RPMI7951 (cell line): ENCODE data around the gene CLEC3A. TPM values are rescaled to one million over a fixed set of nuclear protein-coding genes. Genes with fewer than 3 reads are reported as not detected.
A peak's percentile ranks its signal among the peaks of the same experiment; 100 is the strongest.
"Not testable (repeated sequence)": the region's sequence is repeated elsewhere in the genome, so short reads cannot be mapped to it uniquely, and the experiment has no call there.

Source experiments
- DNase-seq: peaks from one replicate; pipeline ENCODE4 v3.0.0-alpha.2; 2012; ENCODE audit warnings: low read depth
- total RNA-seq: library from RNA; depleted of rRNA; stranded (reverse); fragments of >200 nt; shearing (Covaris generic); gene quantifications from 2 replicates; pipeline ENCODE4 v1.2.3, GENCODE V29; 2014; rRNA removed

CLEC3A gene
- total RNA-seq, 1 experiment from 2014 or later = not detected

DNA sequence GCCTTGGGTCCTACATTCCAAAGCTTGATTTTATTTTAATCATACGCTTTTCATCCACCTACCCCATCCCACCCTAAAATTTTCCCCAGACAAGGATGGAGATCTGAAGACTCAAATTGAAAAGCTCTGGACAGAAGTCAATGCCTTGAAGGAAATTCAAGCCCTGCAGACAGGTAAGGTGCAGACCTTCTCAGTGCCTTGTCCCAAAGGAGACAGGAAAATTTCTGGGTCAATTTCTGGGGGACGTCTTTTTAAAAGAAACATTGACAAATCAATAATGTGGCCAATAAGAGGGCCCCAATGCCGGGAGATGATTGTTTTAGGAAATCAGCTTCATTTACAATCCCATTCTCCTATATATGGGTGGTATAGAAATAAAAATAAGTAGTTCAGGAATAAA, 5.7 kb downstream of the CLEC3A start:
- DNase-seq = no peak

DNA sequence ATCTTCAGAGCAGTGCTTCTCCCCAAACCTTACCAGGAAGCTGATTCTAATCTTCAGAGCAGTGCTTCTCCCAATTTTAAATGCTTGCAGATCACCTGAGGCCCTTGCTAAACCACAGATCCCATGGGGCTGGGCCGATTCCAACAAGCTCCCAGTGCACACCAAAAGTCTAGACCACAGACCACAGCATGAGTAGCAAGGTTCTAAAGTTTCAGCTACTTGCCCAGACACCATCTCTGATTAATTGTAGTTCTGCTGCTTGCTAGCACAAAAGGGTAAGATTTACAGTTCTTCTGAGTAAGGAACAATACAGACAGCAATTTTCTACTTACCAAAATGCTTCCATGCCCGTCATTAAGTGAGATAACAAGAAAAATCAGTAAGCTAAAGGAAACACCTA, 12.2 kb downstream of the CLEC3A start:
- DNase-seq = peak; percentile 56

DNA sequence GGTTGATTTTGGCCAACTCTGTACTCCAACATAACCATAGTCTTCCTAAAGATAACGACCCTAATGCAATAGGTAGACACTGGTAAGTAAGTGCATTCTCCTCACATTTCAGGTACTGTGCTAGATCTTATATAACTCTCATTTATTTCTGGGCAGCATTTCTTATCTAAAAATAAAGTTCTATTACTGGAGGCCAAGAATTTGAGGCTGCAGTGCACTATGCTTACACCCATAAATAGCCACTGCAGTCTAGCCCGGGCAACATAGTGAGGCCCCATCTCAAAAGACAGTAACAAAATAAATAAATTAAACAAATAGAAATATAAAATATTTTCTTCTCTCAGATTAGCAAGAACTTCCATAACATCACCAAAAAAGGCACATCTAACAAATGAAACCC, 12.7 kb downstream of the CLEC3A start:
- DNase-seq = no peak

DNA sequence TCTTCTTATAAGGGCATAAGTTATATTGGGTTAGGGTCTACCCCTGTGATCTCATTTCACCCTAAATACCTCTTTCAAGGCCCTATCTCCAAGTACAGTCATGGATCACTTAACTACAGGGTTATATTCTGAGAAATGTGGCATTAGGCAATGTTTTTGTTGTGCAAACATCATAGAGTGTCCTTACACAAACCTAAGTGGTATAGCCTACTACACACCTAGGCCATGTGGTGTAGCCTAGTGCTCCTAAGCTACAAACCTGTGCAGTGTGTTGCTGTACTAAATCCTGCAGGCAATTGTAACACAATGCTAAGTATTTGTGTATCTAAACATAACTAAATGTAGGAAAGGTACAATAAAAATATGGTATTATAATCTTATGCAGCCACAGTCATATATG, 18.0 kb downstream of the CLEC3A start:
- no peak for DNase-seq

DNA sequence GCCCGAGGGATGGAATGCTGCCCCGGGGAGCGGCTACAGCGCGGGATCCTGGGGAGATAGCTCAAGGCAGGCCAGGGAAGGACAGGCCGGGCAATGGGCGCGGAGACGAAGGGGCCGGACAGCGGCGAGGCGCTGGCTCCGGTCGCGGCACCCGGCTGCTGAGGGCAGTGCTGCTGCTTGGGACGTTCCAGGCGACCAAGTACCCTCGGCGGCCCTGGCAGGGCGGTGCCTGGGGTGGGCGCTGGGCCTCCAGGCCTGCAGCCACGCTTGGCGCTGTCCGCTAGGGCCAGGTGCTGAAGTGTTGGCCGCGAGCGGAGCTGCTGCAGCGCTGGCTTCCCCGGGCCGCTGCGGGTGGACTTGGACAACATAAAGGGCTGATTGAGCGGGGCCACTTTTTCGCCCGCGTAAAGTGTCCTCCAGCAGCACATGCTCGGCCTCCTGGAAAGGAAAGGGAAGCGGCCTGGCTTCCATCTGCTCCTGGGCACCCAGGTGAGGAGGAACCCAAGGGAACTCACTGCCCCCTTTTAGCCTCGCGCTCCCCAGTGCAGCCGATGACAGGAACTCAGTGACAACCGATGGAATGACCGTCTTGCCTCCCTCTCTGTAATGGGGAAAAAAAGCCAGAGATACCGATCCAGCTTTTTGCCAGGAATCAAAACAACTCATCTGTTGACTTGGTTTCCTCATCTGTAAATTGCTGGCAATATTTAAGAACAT, 23.7 kb downstream of the CLEC3A start:
- DNase-seq = peak; percentile 61

DNA sequence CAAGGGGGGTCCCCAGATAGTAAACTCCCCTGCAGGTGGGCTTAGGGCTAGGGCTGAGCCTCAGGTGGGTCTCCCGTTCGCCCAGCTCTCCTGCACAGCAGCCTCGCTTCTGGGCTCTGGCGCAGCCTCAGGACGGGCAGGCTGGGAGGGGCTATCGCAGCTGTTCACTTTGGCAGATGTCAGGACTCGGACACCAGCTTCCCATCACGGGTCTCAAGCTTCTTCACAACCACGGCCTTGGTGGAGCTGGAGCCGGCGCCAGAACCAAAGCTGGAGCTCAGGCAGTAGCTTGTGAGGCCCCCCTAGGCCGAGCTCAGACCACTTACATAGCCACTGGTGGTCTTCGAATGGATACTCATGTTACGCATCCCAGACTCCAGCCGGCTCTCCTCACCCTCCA, 26.0 kb downstream of the CLEC3A start:
- no peak for DNase-seq

DNA sequence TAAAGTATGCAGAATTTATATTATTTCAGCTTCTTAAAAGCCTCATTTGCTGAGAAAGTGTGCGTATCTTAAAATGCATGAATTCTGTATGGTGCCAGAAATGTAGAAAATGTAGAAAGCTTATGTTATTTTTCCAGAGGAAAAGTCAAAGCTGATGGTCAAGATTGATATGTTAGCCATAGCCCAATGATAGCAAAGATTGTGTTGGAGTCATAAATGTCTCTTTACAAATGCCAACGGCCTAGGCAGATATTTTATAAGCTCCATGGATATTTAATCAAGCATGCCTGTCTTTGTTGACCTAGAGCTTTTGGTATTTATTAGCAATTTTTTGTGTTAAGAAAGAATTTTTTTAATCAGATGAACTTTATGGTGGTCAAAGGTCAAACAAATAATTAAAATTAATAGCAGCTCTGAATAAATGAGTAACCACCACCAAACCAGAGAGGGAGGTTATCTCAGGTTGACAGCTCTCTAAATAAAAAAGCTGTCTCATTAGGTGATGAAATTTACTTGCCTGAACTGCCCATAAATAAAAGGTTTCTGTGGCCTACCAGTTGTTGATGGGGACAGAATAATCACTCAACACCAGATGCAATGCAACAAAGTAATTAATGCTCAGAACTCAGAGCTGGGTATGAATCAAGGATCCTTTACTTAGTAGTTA, 28.5 kb downstream of the CLEC3A start:
- DNase-seq = no peak

DNA sequence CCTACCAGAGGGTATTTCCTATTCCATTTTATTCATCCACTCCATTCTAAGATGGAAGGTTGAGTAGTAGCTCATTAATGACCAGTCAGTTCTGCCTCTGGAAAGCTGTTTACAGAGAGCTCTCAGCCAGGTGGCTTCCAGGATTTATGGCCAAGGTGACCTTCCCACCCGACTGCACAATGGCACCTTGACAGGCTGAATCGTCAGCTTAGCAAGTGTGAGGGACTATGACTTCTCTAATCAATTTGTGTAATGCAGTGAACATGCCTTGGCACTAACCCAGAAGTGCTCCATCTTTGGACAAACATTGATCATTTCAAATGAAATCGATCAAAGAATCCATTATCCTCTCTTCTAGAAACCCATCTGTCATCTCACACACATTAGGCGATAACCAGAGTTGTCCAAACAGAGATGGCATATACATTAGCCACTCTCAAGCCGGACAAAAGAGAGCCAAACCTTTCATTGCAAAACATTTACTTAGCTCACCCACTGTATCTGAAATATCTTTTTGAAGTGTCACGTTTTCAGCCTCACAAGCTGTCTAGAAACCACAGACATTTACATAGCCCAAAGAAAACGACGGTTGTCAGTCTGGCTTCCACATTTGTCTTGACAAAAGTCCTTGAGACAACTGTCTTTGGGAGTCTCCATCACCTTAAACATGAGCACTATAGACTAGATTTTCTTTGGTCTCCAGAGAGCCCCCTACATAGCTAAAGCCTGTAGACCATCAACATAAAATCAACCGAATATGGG, 35.6 kb downstream of the CLEC3A start:
- no peak for DNase-seq

DNA sequence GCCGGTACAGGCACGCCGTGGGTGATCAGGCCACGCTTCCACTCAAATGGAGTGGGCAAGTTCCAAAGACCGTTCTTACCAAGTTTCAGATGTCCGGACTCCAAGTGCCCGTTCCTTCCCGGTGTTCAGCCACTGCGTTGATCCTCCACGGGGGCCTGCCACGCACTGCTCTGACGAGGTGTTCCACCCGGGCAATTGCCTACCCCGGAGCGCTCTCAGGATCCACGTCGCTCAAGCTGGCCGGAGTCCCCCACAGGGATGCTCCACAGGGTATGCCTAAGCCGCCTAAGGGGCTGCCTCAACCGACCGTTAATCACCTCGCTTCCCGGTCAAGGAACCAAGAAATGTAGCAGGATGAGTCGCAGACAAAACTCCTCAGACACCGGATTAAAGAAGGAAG, 37.5 kb downstream of the CLEC3A start:
- not testable (repeated sequence) for DNase-seq

DNA sequence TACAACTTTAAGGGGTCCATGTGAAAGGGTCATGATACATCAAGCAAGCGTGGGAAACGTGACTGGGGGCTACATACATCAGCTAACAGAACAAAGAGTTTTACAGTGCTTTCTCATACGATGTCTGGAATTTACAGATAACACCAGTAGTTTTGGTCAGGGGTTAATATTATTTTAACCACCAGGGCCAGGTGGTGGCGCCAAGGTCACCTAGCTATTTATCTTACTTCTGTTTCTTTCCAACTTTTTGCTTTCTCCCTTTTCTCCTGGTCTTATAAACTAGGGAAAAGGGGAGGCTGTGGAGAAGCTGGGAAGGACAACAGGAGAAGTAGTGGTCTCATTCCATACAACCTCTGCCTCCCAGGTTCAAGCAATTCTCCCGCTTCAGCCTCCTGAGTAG, 37.9 kb downstream of the CLEC3A start:
- DNase-seq = no peak

DNA sequence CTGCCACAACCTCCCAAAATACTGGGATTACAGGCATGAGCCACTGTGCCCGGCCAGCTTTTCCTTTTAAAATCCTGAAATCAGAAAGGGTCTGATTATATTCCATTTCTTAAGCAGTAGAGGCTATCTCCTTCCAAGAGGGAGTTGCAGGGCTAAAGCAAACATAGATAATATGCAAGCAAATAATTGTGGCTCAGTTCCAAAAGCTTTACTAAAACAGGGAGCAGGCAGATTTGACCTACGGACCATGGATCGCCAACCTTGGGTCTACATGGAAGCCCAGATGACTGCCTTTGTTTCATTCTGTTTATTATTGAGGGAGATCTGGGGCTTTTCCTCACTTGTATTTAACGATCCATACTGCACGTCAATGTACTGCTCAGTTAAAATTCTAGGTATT, 38.5 kb downstream of the CLEC3A start:
- DNase-seq = no peak

DNA sequence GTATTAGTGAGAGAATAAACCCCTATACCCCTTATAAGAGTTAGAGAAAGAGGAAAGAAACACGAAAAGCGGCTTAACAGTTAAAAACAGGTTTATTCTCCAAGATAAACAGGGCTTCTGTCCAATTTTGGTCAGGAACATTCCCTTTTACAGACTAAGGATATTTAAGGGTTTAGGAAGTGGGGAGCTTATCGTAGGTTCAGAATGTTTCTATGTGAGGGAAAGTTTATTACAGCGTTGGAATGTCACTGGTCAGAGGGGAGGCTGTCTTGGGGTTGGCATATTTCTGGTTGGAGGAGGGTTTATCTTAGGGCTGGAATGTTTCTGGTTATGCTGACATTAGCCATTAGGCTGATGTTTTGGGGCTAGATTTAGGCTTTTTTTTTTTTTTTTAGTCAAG, 43.0 kb downstream of the CLEC3A start:
- DNase-seq = no peak

DNA sequence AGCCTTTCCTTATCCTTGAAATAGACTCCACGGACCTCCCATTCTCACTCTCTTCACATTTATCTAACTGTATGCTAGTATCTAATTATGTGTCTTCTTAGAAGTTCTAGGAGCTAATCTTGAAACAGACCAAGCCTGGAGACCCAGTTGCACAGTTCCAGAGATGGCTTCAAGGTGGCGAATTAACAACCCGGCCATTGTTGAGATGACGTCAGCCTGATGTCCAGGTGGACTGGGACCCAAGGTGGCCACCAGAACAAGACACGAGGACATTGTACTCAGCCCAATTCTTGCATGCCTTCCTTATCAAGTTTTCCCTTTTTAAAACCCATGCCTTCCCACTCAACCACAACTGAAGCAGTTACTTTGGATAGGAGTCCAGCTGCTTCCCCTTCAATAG, 47.6 kb downstream of the CLEC3A start:
- no peak for DNase-seq

DNA sequence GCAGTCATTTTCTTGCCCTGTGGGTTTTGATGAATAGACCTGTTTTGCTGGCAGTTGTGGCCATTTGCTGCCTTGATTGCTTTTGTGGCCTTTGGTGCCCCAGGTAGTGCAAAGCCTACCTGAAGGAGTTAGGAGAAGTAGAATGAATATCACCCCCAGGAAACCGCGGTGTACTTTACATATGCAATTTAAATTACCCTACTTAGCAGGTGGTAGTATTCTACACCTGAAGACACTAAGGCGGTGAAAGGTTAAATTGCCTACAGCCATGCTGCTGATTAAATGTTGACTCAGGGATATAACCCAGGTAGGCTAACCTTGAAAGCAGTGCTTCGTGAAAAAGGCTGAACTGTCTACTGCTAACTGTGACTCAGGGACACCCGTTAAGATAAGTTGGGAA, 49.9 kb downstream of the CLEC3A start:
- no peak for DNase-seq

DNA sequence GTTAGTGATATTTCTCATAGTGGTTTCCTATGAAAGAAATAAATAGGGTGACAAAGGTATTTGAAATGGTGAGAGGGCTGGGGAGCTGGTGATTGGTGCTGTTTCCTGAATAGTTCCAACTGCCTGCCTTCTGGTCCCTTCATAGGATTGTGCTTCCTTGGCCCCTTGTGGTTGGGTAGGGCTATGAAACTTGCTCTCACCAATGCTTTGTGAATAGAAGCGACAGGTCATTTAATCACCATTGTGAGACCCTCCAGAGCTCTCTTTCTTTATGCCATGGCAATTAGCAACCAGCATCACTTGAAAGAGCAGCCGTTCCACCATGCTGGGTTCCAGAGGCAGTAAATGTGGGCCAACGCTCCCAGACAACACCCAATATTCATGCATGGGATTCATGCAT, 53.5 kb downstream of the CLEC3A start:
- no peak for DNase-seq

DNA sequence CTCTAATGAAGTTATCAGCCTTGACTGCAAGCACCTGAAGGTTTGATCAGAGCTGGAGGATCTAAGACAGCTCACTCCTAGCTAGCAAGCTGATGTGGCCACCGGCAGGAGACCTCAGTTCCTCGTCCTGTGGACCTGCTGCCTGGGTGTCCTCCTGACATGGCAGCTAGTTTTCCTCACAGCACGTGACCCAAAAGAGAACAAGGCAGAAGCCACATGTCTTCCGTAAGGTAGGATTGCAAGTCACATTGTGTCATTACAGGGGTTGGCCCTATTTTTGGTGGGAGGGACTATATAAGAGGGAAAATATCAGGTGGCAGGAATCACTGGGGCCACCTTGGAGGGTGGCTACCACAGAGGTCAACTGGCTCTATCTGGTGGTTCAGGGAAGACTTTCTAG, 59.0 kb downstream of the CLEC3A start:
- no peak for DNase-seq

Other genes starting within 250 kb of the CLEC3A start
- gene VAT1L, start 234.0 kb upstream of the CLEC3A start, total RNA-seq = 53.7 and 62.0 TPM in 2 replicates
- 13.6 and 20.3 TPM in 2 replicates for gene WWOX, start 77.1 kb downstream of the CLEC3A start, total RNA-seq